H4 (cell line): Measurements from ENCODE around the gene CIAPIN1. TPM values are rescaled to one million over a fixed set of nuclear protein-coding genes. Genes with fewer than 3 reads are reported as not detected.

ENCODE experiments used
- DNase-seq: peaks from one replicate; pipeline ENCODE4 v3.0.0-alpha.2; 2015; ENCODE audit warnings: low spot score
- total RNA-seq: library from RNA; depleted of rRNA; stranded (reverse); fragments of >200 nt; shearing (Covaris generic); gene quantifications from 2 replicates; pipeline ENCODE4 v1.2.3, GENCODE V29; 2014; rRNA removed

CIAPIN1 gene
- total RNA-seq: 88.4 and 96.4 TPM in 2 replicates

DNA sequence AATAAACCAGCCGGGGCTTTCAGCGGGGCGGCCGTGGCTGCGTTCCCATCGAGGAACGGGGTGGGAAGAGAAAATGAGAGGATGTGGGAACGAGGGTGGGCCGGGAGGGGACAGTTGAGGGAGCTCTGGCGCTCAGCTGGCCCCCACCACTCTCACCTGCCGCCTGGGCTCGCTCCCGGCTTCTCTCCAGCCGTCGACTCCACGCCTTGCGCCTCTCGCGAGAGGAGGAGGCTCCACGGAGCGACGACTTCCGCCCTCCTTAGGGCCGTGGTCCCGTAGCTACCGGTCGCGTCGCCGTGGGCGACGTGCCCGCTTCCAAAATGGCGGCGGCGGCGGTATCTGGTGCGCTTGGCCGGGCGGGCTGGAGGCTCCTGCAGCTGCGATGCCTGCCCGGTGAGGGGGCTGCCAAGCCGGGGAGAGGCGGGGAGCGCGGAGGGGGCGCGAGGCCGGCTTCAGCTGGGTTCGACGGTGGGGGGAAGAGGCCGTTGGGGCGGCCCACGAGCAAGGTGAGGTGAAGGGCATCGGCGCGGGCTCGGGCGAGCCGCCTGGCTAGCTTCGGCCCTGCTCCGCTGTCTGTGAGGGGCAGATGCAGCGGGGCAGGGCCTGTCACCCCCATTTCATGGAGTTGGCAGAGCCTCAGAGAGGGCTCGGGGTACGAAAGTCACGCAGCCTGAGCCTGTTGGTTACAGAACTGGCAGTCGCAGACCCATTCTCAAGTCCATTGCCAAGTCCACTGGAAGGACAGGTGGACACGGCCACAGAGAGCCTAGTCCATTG is at the start of gene CIAPIN1, which contains the start of gene COQ9:
Gene CIAPIN1 (minus strand): TSS at position 200 of the 777 bp plus-strand sequence. CDS start 6,457 bp downstream, outside the sequence.
Gene COQ9 (plus strand): TSS at position 294 of the 777 bp plus-strand sequence. CDS start 27 bp downstream, at position 321.
- DNase-seq: peak; percentile 91

DNA sequence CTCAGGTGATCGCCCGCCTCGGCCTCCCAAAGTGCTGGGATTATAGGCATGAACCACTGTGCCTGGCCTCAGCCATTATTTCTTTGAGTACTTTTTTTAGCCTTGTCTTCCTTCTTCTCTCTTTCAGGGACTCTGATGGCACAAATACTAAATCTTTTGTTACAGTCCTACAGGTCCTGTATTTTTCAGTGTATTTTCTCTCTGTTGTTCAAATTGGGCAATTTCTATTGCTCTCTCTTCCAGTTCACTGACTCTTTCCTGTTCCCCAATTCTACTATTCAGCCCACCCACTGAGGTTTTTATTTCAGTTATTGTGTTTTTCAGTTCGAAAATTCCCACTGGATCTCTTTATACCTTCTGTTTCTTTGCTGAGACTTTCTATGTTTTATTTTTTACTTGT is 46.6 kb upstream of the CIAPIN1 start:
- DNase-seq: no peak

DNA sequence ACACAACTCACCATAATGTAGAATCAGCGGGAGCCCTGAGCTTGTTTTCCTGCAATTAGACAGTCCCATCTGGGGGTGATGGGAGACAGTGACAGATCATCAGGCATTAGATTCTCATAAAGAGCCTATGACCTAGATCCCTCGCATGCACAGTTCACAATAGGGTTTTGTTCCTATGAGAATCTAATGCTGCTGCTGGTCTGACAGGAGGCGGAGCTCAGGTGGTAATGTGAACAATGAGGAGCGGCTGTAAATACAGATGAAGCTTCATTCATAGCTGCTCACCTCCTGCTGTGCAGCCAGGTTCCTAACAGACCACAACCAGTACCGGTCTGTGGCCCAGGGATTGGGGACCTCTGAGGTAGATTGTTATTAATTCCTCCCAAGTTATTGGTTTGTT is 42.0 kb upstream of the CIAPIN1 start:
- no peak for DNase-seq

DNA sequence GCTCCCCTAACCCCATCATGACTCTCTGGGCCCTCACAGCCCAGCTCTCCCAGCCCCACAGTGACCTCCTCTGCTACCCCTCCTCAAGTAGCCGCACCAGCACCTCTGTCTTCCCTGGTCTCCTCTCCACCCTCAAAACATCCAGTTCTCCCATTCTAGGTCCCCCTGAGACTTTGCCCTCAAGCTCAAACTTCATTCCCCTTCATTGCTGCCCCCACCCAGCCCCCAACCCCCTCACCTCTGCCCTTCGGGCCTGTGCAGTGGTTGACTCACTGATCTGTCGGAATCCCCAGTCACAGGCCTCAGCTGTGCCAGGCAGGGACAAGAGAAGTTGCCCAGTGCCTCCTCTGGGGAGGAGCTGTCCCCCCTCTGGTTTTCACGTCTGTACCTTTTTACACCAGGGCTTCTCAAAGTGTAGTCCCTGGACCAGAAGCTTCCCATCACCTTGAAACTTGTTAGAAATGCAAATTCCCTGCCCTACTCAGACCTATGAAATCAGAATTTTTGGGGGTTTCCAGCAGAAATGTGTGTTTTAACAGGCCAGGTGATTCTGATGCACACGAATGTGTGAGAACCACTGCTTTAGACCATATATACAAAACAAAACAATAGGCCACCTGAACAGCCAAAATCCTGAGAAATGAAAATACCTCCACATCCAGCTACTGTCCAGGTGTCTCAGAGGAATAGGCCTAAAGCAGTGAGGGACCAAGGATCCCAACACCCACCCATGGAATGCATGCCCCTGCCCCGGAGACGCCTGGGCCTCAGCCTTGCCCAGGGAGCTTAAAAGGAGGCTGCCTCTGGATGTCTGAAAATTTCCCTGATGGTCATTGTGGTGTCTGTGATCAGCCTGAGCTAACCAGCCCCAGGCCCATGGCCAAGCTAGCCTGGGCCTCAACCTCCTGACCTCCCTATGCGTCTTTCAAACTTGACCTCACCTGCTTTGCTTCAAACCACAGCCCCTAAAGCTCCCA is 40.0 kb upstream of the CIAPIN1 start:
- no peak for DNase-seq

DNA sequence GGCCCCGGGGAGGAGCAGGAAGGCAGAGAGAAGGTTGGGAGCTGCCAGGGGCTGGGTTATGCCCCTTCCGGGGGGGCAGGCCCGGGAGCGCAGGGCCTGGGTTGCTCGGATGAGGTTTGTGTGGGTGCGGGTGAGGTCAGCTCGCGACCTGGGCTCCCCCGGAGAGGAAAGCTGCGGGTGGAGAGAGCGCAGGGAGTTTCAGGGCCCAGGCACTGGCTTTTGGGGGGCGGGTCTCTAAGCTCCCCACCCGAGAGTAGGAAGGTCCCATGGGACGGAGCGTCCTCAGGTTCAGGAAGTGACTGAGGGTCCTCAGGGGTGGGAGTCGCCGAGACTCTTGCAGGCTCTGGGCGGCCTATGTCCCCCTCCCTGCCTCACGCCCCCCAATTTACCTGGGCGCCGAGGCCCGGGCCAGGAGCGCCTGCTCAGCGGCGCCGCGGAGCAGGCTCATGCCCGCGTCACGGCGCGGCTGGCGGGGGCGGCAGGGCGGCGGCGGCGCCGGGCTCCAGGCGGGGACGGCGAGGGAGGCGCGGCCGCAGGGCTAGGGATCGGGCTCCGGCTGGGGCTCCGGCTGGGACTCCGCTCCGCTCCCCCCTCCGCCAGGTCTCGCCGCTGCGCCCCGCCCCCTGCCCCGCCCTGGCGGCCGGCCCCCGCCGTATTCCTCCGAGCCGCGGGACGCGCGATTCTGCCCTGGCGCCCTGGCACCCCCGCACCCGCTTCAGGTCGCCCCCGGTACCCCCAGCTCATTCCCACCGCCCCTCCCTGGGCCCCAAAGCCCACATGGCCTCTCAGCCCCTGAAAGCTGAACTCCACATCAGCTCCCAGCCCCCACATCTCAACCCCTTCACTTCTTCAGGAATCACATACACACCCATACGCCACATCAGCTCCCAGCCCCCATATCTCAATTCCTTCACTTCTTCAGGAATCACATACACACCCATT is 39.0 kb upstream of the CIAPIN1 start, which contains the start of gene DOK4:
Gene DOK4 (minus strand): TSS at position 578 of the 942 bp plus-strand sequence. CDS start 6,986 bp downstream, outside the sequence.
- DNase-seq: peak; percentile 46

DNA sequence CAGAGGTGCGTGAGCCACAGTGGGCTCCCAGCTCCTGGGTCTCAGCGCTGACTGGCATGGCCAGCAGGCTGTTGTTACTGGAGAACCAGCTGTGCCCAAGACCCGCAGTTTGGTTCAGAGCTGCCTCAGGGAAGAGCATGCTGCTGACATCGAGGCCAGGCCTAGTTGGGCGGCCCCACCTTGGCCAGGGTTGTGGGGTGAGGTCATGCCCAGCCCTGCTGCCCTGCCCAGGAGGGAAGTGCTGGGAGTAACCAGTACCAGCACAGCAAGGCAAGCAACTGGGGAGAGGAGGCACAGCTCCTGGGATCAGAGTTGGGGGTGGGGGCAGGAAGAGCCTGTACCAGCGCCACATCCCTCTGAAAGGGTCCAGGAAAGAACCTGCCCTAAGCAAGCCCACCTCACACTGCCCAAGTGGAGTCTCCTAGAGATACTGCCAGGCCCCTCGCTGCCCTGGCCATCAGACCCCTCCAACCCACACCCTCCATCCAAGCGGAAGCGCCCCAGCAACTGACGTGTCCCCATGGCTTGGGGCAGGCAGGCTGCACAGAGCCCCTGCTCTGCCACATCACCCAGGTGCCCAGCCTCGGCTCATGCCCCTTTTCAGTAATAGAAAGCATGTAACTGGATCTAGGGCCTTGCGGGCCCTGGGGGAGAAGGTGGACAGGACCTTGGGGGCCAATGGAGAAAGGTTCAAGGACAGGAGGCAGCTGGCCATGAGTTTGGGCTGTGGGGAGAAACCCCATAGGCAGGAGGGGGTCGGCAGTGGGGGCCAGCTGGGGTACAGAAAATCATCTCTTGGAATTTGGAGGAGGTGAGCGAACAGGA is 38.1 kb upstream of the CIAPIN1 start:
- DNase-seq: no peak

DNA sequence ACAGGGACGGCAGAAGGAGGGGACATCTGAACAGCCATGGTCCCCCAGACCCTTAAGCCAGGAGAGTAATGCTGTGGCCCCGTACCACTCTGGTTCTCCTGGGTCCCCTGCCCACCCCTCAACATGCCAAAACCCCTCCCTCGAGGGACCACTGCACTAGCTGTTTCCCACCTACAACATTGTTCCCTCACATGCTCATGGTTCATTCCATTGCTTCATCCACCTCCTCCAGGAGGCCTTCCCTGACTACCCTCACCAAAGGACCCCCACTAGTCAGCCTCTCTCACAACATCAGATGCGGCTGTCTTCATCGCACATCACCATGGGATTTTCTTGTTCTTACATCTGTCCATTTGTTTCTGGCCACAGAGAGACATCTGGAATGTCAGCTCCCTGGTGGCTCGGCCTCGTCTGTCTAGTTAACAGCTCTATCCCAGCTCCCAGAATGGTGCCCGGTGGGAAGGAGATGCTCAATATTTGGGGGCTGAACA is 37.4 kb upstream of the CIAPIN1 start:
- DNase-seq: no peak

DNA sequence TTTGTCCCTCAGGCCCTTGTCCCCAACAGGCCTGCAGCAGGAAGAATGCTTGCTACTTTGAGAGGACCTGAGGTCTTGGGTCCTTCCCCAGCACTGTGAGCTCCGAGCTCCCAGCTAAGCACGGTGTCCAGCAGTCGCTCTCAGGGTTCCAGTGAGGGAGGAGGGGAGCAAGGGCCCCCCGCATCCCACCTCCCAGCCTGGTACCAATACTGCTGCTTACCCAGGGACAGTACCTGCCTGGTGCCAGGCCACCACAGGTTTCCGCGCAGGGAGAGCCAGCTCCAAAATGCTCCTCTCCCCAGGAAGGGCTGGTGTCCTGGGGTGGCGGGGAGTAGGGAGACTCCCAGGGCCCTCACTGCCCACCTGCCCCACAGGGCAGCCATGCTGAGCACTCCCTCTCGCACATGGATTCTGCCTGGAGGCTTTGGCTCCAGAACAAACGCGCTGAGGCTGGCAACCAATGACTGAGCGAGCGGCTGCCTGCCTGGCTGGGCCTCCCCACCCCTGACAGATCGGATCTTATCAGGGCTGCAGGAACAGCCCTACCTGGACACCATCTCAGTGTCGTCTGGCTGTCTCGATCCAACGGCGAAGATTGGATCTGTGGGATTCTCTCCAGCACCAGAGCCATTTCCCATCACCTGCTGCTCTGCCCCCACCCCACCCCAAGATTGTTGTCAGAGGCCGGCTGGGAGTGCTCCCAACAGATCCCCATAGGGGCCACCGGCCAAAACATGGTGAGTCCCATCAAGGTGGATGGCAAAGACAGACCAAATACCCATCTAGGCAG is 36.7 kb upstream of the CIAPIN1 start:
- DNase-seq: no peak

DNA sequence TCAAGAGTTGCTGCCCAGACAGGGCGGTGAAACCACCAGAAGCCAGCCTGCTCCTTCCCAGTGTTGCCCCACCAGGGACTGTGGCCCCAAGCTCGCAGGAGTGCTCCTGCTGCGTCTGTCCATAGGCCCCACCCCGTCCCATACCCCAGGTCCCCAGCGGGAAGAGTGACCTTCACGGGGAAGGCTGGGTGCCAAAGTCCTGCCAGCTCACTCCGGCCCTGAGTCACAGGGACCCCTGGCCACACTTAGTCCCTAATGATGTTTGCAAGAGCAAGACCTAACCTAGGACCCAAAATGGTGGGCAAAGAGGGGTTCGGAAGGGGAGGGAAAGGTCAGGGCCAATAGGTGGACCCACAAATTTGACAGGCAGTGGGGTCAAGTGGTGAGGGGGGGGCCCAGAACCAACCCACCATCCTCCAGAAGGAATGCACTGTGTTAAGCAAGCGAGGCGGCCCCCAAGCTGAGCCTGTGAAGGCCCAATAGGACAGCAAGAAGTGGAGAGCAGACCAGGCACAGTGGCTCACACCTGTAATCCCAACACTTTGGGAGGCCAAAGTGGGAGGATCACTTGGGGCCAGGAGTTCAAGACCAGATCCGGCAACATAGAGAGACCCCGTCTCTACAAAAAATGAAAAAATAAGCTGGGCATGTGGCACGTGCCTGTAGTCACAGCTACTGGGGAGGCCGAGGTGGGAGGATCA is 35.8 kb upstream of the CIAPIN1 start:
- DNase-seq: no peak

DNA sequence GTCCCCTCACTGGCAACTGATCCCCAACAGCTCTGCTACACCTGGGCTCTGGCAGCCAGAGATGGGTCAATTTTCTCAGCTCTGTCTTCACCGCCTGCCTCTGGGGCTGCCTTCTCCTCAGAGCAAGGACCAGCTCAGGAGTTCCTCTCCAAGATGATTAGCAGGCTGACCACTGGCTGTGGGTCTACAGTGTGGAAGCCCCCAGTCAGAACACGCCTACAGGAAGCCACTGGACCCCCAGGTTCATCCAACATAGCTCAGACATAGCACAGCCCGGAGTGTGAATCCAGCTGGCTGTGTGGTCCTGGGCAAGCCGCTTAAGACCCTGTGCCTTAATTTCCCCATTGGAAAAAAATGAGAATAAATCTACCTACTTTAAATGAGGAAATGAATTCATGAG is 34.2 kb upstream of the CIAPIN1 start:
- no peak for DNase-seq

DNA sequence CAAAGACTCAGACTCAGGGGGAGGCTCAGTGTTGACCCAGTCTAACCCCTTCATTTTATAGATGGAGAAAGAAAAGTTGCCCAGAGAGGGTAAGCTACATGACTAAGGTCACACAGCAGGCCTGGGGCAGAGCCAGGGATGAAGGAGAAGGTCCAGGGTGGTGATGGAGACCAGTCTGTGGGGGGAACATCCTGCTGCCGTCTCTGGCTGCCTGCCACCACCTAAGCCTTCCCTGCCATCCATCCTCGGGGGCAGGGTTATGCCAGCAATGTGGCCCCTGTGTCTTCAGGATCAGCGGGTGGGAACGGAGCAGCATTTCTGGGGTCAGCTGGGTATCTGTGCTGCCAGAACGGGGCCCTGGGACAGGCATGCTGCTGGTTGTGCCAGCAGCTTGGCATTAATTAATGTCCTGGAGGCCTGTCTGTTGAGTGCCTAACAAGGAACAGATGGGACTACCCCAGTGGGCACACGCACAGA is 33.6 kb upstream of the CIAPIN1 start:
- no peak for DNase-seq

DNA sequence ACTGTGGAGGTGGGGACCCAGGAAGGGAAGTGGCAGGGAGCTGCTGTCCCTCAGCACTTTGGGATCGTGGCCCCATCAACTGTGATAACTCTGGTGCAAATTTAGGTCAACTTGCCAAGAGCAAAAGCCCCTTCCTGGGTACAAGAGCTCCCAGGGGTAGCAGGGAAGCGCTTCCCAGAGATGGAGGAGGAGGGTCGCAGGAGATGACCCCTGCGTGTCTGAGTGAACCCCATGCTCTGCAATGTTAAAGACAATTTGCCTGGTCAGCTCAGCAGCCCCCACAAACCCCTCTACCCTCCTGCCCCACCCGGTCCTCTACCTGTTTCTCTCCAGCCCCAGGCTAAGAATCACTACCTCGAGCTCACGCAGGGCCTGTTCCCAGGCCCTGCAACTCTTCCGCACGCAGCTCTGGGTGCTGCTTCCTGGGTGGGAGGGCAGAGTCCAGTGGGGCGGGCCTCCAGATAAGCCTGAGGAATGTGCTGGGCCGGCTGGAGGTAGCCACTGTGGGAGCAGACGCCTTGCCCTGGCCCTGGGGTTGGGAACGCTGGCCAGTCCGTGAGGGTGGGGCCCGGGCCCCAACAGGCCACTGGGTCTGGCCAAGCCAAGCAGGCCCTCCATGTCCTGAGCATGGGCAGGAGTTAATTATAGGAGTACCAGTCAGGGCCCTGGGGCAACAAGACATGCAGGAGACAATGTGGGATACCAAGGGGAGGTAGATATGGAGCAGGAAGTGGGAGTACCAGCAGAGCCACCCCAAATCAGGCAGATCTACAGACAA is 33.0 kb upstream of the CIAPIN1 start:
- DNase-seq: peak; percentile 39

DNA sequence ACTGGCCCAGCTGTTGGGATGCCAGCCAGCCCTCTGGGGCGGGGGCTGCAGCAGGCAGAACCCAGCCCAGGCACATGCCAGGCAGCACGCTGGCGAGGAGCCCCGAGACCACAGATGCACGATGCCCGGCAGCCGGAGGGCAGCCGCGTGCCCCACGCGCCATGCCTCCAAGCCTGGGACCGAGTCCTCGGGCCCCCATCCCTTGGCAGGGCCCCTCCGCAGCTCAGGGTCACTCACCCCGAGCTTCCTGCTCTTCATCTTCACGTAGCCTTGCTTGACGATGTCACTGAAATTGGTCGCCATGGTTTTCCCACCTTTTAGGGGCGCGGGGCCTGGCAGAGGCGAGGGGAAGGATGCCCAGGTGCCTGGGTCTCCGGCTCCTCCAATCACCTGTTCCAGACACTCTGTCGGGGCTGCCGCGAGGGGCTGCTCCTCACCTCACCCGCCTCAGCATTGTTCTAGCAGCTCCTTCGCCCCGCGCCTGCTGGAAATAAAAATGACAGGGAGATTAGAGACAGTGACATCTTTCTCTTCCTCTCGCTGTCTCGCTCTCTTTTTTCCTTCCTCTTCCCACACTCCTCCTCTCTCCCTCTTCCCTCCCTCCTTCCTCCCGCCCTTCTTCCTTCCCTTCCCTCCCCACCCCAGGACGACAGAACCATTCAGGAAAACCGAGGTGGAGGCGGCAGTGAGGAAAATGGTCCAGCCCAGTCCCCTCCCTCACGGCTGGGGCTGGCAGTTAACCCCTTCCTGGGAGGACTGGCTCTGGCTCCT is 32.2 kb upstream of the CIAPIN1 start:
- peak; percentile 75 for DNase-seq

DNA sequence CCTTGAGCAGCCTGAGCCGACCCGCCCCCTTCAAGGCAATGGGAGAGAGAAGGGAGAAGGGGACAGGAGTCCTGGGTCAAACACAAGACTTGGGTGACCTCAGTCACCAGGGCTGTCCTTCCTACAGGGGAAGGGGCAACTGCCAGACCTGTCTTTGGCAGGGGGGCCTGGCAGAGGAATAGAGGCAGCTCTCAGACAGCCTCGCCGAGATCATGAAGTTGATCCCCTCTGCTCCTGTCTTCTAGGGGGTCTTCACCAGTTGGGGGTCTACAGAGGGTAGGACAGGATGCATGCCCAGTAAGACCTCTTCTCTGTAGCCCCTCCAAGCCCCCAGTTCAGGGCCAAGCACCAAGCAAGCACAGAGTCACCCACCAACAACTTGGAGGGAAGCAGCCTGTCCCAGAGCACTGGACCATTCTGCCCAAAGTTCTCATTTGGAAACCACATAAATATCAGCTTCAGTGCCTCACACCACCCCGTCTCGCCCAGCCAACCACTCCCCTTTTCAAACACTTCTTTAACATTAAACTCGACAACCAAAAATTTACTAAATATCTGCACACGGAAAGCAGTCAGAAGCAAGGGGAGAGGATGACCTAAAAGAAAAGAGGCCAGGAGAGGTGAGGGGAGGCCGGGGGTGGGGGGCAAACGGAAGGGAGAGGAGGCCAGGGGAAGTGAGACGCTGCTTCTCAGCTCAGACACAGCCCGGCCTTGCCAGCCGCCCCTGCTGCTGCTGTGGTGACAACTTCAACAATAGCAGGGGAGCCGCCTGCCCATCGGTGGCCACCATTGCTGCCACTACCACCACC is 31.4 kb upstream of the CIAPIN1 start:
- DNase-seq: no peak

DNA sequence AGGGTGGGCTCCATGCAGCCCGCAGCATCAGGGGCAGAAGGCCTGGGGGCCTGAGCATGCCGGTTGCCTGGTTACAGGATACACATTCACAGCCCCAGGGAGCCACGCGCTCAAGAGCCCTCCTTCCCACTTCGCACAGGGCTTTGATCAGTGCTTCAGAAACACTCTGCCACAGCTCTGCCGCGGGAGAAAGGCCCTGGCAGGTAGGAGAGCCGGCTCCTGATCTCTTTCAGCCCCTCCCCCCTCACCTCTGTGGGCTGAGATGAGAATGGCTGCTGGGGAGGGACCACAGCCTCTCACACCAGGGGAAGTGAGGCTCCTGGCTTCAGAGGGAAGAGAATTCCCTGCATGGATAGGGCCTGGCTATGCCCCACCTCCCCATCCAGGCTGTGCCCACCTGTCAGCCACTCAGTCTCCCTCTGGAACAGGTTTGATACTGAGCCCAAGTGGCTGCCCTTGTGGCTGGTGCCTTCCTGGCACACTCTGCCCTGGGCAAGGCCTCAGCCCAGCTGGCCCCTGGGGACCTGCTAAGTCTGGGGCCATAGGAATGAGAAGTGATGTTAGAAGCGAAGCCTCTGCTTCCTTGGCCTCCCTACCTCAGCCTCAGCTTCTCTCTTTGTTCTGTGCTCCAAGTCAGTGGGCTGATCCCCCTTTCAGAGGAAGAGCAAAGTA is 30.5 kb upstream of the CIAPIN1 start:
- DNase-seq: no peak
